COLO668 (cell line): ENCODE results near the gene PLSCR4.
"Not testable (repeated sequence)": the region's sequence is repeated elsewhere in the genome, so short reads cannot be mapped to it uniquely, and the experiment has no call there.

Experiments used
- DNase-seq: peaks from one replicate; lab custom pipeline; 2025; ENCODE audit not compliant: unreplicated experiment; lab: John Stamatoyannopoulos, UW

The PLSCR4 gene

DNA sequence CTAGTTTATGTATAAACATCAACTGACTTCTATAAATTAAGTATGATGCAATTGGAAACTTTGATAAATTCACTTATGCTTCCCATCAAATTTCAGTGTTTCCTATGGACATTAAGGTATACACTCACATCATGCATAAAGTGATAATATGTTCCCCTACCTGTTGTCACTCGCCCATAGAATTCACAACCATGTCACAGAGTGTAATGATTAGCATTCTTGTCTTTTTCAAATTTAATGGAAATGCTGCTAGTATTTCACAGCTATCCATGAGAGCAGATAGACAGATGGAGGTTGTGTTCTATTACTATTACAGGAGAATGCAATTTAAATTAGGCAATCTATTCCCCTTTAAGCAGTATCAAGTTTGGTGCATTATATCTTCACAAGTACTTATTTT is 984 bp downstream of the PLSCR4 start:
- no peak for DNase-seq

DNA sequence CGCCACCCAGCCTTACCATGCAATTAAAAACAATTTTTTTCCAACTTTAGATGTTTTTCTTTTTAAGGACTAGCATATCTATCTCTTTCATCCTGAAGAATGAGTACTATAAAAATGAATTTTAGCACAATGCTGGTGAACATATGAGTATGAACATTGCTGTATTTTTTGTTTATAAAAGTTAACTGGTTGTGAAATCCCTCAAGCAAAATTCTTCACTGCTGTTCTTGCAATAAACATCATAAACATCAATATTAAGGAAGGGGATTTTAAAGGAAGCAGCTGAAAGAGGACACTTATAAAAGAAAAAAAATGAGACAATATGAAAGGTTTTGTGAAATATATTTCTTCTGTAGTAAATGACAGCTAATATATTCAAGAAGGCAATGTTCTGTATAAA is 3.0 kb downstream of the PLSCR4 start:
- no peak for DNase-seq

DNA sequence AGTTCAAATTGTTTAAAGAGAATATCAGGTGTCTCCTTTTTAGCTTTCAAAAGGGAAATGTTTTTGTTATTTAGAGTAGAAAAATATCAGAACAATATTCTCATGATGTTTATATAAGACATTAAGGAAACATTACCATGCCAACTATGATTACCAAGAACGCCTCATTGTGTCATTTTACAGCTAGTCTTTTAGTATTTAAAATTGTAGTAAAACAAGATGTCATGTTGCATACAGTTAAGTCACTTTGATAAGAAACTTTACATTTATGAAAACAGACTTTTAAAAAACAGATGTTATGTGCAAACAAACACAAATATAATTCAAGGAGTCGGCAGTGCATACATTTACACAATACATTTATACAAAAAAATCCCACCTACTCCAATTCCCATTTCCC is 4.4 kb downstream of the PLSCR4 start:
- no peak for DNase-seq

DNA sequence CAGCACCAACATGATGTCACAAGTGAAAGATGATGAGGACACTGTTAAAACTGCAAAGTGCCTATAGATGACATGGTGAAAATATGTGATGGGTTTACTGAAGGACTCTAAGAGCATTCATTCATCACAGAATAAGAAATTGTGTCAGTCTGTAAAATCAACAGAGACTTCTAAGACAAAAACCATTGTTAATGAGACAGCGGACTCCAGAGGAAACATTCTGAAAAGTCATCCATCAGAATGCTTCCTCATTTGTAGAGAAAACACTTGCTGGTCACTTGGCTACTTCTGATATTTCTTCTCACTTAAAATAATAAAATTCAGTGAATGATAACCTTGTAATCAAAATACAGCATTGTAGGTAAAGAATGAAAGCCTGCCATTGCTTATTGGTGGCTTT is 7.3 kb downstream of the PLSCR4 start:
- no peak for DNase-seq

DNA sequence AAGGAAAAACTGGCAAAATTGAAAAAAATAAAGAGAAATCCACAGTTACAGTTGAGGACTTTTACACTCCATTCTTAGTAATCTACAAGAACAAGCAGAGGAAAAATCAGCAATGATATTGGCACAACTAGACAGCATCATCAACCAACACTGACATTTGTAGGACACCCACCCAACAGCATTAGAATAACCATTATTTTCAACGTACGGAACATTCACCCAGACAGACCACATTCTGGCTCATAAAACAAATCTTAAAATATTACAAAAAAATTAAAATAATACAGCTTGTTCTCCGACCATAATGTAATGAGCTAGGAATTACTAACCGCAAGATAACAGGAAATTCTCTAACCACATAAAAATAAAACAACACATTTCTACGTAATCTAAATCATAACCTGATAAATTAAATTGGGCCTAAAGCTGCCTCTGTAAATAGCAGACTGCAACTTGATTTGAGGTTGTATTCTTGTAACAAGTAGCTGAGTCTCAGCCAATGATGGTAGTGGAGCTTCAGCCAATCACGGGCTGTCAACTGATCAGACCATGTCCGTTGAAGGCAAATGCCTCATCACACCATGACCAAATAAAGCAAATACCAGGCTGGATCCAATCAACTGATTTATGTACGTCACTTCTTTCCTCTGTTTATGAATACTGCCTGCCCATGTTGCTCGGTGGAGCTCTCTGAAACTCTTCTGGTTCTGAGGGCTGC is 9.2 kb downstream of the PLSCR4 start:
- no peak for DNase-seq

DNA sequence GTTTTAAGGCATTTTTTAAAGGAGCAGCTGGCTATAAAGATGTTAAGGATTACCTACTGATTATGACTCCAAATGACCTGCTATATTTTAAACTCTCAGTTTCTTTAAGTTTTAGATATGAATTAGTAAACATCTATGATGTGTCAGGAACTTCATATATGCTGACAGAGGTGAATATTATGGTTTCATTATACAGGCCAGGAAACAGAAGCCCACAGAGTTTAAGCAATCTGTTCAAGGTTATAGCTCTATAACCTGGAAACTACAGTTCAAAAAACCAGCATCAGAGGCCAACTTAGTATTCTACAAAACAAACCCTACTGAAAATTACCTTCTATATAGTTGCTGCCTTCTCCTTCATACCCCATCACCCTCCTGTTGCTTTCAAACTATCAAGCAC is 17.4 kb downstream of the PLSCR4 start:
- DNase-seq: no peak

DNA sequence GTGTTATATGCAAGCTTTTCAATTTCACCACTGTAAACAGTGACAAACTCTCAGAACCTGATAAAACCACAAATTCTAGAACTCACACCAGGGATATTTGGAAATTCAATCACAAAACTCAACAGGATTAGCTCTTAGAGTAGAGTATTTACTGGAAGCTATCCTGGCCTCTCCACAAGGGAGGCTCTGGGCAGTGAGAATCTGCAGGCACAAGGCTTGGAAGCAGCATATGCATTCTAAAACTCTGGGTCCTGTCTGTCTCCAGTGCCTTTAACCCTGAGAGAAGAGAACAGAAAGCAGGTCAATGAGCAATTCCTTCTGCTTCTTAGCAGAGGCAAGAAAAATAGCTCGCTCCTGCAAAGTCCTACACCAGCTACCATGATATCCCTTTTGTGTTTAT is 23.4 kb downstream of the PLSCR4 start:
- DNase-seq: no peak

DNA sequence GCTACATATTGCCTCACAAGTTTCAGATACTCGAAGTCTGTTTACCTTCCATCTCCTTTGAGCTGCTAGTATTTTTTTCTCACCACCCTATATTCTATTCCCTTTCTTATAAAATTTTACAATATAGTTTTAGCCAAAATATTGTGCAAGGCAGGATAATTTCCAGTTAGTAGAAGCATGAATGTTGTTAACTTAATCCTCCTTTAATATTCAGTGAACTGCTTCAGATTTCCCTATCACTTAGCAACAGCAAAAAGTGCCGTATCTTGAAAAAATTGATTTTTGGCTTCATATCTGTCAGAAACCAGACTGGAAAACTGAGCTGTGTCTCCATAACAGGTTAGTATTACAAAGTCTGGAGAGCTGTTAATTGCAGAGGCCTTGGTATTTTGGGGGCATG is 24.0 kb downstream of the PLSCR4 start:
- DNase-seq: no peak

DNA sequence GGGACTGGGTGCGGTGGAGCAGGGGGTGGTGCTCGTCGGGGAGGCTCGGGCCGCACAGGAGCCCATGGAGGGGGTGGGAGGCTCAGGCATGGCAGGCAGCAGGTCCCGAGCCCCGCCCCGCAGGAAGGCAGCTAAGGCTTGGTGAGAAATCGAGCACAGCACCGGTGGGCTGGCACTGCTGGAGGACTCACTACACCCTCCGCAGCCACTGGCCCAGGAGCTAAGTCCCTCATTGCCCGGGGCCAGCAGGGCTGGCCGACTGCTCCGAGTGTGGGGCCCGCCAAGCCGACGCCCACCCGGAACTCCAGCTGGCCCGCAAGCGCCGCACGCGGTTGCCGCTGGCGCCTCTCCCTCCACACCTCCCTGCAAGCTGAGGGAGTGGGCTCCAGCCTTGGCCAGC is 25.4 kb downstream of the PLSCR4 start:
- DNase-seq: not testable (repeated sequence)

DNA sequence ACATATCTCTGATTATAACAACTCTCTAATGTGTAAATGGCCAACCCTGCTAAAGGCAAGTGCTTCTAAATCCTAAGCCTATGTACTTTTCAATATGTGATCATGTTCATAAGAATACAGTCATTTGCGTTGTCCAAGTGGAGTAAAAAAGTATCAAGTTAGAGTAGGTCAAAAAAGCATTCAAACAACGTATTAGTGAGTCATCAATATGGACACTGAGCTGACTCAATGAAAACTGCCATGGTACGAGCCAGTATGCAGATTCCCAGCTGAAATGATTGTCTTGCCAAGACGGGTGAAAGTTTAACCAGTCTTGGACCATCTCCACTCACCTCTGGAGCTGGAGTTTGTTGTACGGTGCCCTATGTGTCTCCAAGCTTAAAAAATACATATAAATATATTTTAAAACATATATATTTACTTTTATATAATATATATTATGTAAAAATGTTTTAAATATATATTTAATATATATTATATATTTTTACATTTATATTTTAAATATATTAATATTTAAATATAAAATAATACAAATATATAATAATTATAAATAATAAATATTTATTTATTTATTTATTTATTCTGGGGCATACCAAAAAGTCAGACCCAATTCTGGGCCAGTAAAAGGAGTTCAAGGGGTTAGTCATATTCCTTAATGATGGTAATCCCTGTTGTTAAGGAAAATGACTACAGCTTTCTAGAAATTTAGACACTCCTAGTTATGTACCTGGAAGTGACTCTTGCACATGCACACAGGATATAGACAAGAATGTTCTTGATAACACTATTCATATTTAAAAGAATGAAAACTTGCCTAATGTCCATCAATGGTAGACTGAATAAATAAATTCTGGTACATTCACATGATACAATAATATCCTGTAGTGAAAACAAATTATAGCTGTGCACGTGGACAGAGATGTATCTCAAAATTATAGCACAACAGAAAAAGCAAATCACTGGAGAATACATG is 27.2 kb downstream of the PLSCR4 start:
- DNase-seq: no peak

DNA sequence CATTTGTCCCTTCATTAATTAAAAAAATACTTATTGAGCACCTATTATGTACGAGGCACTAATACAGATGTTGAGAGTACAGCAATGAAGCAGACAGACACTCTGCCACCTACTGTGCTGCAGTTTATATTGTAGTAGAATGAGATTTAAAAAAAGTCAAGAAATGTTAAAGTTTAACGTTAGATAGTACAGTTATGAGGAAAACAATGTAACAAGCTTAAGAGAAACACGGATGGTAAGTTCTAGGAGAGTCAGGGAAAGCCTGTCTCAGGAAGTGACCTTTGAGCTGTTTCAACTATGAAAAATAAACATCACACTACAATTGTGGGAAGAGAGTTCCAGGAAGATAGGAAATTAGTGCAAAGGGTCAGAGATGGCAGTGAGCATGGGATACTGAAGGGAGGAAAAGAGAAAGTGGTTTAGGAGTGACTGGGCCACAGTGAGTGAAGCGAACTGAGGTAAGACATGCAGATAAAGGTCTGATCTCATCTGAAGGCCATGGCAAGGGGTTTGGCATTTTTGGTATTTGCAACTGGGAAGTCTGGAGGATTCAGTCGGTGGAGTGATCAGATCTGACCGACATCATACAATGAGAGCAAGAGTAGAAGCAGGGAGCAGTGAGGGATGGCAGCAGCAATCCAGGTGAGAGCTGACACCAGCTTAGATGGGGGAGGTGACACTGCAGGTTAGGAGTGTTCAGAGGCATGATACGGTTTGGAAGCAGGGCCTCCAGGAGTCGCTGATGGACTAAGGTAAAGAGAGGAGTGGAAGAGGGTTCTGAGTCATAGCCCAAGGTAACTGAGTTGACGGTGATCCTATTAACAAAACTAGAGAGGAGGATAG is 28.5 kb downstream of the PLSCR4 start:
- DNase-seq: peak; percentile 52

DNA sequence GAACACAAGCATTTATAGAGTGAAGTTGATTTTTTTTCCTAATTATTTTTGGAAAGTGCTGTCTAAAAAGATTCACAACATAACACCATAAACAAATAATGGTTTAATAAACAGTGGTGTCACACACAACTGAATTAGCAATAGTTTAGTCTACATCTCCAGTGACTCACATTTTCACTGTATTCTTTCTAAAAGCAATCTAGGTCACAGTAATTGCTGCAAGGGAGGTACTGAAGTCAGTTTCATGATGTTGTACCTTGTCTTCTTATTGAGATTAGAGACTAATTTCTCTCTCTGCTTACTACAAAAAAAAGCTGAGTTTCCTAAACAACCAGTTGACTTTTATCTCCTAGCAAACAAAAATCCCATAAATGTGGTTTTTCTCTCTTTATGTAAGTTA is 29.6 kb downstream of the PLSCR4 start:
- DNase-seq: no peak

DNA sequence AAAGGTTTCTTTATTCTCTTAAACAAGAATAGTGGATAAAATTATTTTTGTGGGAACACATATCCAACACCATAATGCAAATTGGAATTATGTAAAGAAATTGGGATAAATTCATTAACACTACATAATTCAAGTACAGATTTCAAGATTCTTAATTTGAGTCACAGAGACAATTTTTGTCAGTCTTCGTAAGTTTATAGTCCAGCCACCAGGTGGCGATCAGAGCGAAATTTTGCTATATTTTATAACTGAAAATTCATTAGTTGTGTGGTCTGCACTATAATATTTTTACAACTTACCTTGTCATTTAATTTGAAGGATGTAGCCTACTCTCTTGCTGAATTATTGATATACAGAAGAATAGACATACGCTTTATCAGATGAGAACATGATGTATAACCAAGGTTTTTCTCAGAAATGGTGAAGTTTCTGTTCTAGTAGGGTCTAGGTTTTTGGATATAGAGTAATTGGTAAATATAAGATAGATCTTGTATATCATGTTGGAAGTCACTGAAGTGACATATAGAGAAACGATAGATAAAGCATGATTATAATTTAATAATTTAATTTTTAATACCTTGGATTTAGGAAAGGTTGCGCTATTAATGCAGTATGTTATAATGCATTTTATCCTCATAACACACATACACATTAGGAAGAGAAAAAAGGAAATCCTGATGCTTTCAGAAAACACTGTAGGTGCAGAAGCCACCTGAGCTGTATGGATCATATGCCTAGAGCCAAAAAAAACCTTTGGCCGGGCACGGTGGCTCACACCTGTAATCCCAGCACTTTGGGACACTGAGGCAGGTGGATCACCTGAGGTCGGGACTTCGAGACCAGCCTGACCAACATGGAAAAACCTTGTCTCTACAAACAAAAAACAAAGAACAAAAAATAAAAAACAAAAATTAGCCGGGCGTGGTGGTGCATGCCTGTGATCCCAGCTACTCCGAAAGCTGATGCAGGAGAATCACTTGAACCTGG is 31.7 kb downstream of the PLSCR4 start:
- DNase-seq: peak; percentile 15

DNA sequence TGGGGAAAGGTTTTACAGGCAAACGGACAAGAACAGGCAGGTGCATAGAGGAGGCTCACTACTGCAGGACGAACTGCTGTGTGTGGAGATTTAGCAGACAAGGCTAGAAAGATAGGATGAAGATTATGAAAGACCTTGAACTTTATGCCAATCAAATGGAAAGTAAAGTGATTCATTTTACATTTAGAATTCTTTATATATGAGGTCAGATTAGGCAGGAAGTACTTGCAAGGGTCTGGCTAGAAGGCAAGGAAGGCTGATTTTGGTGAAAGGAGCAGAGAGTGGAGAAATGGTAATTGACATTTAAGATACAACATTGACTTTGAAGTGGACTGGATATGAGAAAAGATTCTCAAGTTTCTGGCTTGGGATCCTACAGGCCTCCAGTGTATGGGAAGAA is 33.6 kb downstream of the PLSCR4 start:
- no peak for DNase-seq

DNA sequence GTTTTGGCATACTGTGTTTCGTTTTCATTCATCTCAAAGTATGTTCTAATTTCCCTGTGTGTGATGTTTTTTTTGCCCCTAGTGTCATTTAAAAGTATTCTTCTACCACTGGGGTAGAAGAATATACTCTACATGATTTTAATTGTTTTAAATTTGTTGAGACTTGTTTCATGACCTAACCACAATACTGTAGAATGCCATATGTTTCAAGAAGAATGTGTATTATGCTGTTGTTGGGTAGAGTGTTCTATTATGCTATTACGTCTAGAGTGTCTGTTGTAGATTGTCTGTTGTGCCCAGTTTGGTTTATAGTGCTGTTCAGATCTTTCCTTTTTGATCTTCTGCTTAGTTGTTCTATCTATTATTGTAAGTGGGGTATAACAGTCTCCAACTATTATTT is 36.4 kb downstream of the PLSCR4 start:
- DNase-seq: no peak

DNA sequence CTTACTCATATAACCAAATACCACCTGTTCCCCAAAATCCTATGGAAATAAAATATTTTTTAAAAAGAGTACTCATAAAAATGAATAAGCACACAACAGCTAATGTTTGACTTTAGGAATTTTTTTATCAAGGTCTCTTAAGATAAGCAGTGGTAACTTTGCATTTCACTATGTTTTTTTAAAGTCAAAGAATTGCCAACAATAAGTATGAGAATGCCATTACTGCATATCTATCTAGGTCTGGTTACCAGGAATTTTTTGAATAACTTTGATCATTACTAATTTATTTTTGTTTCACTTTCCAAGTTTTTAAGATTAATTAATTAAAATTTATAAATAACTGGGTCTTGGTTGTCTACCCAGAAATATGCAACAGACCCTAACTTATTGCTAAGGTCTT is 41.5 kb downstream of the PLSCR4 start:
- no peak for DNase-seq

DNA sequence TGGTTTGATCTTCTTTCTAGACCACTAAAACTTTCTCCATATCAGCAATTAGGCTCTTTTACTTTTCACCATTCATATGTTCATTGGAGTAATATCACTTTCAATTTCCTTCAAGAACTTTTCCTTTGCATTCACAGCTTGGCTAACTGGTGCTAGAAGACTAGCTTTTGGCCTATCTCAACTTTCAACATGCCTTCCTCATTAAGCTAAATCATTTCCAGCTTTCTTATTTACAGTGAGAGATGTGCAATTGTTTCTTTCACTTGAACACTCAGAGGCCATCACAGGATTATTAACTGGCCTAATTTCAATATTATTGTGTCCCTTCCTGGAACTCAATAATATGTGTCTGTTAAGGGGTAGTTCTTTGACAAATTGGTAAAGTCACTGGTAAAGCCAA is 47.1 kb downstream of the PLSCR4 start:
- DNase-seq: no peak

DNA sequence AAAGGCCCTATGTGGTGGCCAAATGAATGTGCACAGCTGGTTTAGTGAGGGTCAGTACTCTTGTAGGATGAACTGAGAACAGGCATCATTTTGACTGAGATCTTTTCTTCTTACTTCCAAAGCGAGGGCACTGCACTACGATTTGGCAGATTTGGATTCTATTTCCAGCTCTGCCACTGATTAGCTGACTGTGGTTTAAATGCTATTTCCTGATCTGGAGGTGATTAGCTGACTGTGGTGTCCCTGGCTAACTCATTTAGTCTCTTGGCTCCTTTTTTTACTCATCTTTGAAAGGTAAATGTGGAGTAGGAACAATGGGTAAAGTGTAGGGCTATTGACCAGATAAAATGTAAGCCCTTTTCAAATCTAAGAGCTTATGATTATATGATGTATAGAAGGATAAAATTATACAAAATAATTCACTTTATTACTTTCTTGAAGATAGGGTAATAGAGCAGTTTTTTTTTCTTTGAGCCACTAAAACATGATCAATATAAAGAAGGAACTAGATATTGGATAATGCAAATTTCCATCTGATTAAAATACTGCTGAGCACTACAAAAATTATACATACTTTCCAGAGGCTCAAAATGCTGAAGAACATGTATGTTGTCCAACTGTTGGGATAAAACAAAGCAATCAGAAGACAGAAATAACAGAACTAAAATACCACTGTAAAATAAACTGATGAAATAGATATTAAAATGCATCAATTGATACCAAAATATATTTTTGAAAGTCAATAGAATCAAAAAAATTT is 50.3 kb downstream of the PLSCR4 start:
- no peak for DNase-seq

DNA sequence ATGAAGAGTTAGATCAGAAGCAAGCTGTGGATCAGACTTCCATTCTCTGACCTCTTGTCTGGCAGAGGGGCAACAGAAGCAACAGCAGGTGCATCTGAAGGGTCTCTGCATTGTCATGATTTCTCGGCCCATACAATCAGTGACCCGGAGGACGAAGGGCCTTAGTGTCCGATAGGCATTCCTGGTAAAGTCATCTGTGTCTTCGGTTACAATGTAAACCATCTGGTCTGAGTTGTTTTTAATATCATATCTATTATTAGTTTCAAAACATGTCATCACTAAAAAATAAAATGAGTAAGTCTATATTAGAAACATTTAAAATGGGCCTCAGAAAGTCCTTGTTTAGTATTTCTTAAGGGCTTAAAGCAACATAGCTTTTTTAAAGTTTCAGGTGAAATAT is 51.1 kb downstream of the PLSCR4 start:
- DNase-seq: no peak

DNA sequence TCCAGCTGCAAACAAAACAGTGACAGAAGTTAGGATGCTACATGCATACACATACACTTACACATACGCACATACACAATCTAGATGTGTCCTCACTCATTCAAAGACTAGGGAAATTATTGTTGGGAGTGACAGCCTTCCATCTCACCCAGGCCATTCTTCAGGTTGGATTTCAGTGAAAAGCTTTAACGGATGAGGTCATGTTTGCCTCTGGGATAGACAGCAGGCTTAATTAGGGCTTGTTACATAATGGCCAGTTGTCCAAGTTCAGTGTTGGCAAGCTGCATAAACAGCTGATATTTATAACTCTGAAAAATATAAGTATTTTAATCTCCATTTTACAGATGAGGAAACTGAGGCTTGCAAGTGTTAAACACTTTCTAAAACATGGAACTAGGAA is 54.1 kb downstream of the PLSCR4 start:
- DNase-seq: no peak
